GM19395 (cell line): ENCODE results near the gene ZNHIT1.

Experiments
- ATAC-seq: cut with Tn5 transposase; IDR thresholded peaks from one replicate; pipeline ENCODE4 v1.9.1; 2021; ENCODE audit warnings: mild to moderate bottlenecking, moderate library complexity; ENCODE audit not compliant: unreplicated experiment

ZNHIT1 gene

GRCh38 chr7:101217388-101218235 lies at the start of gene ZNHIT1, which contains the start of gene PLOD3:
Gene ZNHIT1, plus strand, starts transcription at chr7:101218165. Its CDS starts 31 bp downstream, at chr7:101218196.
Gene PLOD3, minus strand, starts transcription at chr7:101217581. Its CDS starts 307 bp downstream, at chr7:101217274.
- peak; percentile 65 for ATAC-seq

DNA sequence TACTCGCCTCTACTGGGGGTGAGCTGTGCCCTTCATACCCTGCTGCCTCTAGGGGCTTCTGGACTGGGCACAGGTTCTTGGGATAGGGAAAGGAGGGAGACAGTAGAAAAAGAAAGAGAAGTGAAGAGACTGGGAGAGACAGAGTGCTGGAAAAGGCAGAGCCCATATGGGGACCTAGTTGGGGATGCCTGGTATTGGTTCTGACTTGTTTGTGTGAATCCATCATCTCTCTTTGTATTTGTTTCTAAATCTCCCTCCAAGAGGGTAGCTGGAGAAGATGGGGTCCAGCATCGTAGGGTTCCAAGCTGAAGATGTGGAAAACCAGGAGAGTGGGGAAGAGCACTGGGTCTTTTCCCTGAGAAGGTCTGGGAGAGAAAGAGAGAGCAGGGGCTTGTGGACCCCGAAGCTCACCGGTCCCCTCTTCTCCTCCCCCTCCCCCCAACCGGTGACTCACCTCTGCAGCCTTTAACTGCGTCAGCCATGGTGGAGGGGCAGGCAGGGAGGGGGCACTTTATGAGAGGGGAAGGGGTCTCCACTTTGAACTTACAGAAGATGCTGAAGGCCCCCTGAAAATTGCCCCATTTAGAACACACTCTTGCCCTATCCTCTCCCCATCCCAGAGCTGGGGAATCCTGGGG lies 49.4 kb upstream of the ZNHIT1 start:
- ATAC-seq: no peak

GRCh38 chr7:101169110-101169837 lies 48.7 kb upstream of the ZNHIT1 start:
- ATAC-seq: no peak

- no peak for ATAC-seq
Measured at GRCh38 chr7:101169838-101170551, 48.0 kb upstream of the ZNHIT1 start.

GRCh38 chr7:101170617-101171441 lies 47.1 kb upstream of the ZNHIT1 start:
- ATAC-seq: no peak

- no peak for ATAC-seq
Measured at GRCh38 chr7:101171442-101171837, 46.5 kb upstream of the ZNHIT1 start.

DNA sequence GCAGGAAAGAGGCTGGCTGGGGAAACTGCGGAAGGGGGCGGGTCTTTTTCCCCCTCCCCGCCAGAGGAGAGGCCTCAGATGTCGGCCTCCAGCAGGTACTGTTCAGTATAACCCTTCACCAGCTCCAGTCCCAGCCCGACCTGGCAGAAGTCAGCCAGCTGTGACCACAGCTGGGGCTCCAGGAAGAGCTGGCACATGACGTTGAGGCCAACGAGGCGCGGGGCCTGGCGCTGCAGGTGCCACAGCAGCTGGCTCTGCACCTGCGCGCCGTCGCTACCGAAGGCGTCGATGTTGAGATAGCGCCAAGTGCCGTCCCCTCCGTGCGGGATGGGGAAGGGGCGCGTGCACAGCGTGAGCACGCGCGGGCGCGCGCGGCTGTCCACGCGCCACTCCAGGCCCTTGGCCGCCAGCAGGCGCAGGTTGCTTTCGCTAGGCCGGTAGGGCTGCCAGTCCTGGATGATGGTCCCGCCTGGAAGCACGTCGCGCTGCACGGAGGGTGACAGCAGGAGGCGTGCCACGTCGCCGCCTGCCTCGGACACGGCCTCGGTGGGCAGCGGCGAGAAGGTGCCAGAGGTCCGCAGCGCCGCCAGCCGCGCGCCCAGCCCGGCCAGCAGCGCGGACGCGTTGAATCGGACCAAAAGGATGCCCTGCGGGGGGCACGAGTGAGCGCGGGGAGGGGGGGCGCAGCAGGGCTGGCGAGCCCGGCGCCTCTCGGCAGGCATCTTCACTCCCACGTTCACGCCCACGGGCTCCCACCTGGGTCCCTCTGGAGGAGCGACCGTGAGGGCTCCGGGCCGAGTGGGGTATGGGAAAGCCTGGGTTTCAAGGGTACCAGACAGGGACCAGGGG lies 45.7 kb upstream of the ZNHIT1 start:
- ATAC-seq: no peak

DNA sequence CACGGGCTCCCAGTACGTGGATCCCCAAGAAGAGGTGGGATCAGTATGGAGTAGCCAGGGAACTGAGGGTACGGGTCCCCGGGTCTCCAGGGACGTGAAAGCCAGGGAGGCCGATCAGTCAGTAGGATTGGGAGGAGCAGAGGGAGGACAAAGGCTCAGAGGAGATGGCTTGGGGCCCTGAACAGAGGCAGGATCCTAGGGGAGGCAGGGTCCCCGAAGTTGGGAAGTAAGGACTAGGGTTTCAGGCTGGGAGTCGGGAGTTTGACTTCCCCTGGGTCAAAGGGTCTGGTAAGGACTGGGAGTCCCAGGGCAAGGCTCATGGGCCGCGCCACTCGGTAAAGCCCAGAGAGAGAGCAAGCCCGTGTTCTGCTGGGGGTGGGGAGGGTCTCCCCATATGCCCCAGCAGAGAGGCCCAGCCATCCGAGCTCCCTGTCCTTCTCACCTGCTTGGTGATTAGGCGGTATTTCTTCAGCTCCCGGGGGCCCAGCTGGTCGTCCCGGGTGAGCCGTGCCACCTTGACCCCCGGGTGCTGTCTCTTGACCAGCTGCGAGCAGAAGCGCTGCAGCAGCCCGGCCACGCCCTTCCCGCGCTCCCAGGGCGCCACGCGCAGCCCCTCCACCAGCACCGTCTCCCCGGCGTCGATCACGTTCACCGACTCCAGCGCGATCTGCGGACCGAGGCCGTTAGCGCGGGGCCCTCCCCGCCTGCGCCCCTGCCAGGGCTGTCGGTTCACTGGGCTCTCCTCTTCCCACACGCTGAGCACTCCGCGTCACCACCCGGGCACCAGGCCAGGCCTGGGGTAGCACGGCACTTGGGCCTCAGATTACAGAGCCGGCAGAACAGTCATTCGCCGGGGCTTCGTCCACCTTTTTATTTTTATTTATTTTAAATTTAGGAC lies 44.9 kb upstream of the ZNHIT1 start:
- ATAC-seq: no peak

GRCh38 chr7:101173752-101174244 lies 44.2 kb upstream of the ZNHIT1 start:
- ATAC-seq: no peak

DNA sequence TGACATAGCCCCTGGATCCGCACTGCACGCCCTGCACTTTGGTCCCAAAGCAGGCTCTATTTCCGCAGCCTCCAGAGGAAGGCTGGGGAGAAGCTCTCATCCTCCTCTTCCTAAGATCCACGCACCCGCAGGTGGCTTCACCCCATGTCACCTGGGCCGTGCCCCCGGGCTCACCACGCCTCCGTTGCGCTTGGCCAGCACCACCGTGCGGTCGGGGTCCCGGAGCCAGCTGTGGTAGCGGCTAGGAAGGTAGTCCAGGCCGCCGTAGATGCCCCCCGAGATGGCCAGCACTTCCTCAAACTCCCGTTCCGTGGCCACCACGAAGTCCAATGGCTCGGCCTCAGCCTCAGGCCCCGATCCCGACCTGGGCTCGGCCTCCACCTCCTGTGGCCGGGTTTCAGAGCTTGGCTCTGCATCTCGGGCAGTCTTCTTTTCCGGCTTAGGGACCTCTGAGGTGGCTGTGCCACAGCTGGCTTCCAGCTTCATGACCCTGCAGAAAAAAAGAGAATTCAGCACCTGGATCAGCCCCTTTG lies 43.6 kb upstream of the ZNHIT1 start:
- no peak for ATAC-seq

- ATAC-seq: no peak
Measured at GRCh38 chr7:101175664-101176063, 42.3 kb upstream of the ZNHIT1 start.

- no peak for ATAC-seq
Measured at GRCh38 chr7:101177644-101178043, 40.3 kb upstream of the ZNHIT1 start.

GRCh38 chr7:101179117-101179516 lies 38.8 kb upstream of the ZNHIT1 start:
- ATAC-seq: no peak

GRCh38 chr7:101179713-101180112 lies 38.3 kb upstream of the ZNHIT1 start:
- no peak for ATAC-seq

DNA sequence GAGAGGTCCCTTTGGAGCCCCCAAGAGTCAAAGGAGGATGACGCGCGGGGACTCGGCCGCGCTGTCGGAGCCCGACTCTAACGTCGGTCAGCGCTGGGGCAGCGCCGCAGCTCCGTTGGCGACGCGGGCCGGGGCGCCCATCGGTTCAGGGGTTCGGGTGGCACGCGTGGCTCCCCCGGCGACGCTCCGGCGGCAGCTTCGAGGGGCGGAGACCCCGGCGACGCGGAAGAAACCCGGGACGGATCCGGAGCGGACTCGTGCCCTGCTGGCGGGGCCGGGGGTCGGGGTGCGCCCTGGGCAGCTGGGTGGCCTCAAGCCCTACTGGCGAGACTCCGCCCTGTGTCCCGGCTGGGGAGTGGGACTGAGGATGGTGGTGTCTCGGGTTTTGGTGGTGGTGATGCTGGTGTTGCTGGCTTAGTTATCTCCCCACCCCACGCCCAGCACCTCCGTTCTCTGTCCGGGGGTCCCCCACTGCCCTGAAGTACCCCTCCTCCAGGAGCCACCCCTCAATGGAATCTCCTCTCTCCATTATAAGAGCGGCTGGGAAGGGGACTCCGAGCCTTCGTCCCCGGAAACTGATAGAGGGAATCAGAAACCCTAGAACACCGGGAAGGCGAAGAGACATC lies 37.7 kb upstream of the ZNHIT1 start, which contains the start of gene NAT16:
Gene NAT16, minus strand, starts transcription at position 164 of the 626 bp plus-strand sequence. CDS start 5,486 bp downstream, outside the sequence.
- no peak for ATAC-seq

DNA sequence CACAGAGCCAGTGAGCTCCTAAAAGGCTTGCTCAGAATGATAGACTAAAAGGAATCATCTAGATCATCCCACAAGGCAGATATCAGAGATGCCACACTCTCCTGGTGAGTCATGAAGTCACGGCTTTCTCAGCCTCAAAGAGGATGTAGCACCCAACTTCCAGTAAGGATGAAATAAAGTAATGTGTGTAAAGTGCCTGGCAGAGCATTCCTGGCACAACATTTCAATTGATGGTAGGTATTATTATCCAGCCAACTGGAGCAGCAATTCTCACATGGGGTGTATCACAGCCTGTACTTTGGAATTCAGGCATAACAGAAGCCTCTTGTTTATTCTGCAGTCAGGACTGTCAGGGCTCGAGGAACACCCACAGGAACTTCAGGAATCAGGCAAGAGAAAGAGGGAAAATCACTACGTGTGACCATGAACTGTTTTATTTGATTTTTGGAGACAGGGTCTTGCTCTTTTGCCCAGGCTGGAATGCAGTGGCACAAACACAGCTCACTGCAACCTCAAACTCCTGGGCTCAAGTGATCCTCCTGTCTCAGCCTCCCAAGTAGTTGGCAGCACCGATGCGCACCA lies 32.6 kb upstream of the ZNHIT1 start:
- ATAC-seq: no peak

GRCh38 chr7:101186194-101186593 lies 31.8 kb upstream of the ZNHIT1 start:
- no peak for ATAC-seq
